HG03558 (cell line): ENCODE measurements around the gene CDIPT.
"Not testable (repeated sequence)": the region's sequence is repeated elsewhere in the genome, so short reads cannot be mapped to it uniquely, and the experiment has no call there.

Source experiments
- ATAC-seq: cut with Tn5 transposase; IDR thresholded peaks from one replicate; pipeline ENCODE4 v1.9.1; 2021; ENCODE audit warnings: moderate number of reproducible peaks; ENCODE audit not compliant: unreplicated experiment; ENCODE audit errors: extremely low read depth

Gene CDIPT

GRCh38 chr16:29862884-29863668, at the start of gene CDIPT:
CDIPT (minus strand) TSS chr16:29863226; CDS start chr16:29862857, 369 bp downstream.
- no peak for ATAC-seq

GRCh38 chr16:29912087-29912486, 49.1 kb upstream of the CDIPT start:
- no peak for ATAC-seq

GRCh38 chr16:29911676-29912010, 48.6 kb upstream of the CDIPT start:
- no peak for ATAC-seq

GRCh38 chr16:29910819-29911675, 48.0 kb upstream of the CDIPT start:
- no peak for ATAC-seq

- ATAC-seq = not testable (repeated sequence)
Measured at GRCh38 chr16:29909851-29910250, 46.8 kb upstream of the CDIPT start.

GRCh38 chr16:29909391-29909790, 46.4 kb upstream of the CDIPT start:
- no peak for ATAC-seq

GRCh38 chr16:29908719-29909220, 45.7 kb upstream of the CDIPT start:
- no peak for ATAC-seq

GRCh38 chr16:29907973-29908372, 44.9 kb upstream of the CDIPT start:
- ATAC-seq = no peak

GRCh38 chr16:29906520-29907244, 43.7 kb upstream of the CDIPT start:
- ATAC-seq = no peak

- no peak for ATAC-seq
Measured at GRCh38 chr16:29905668-29906067, 42.6 kb upstream of the CDIPT start.

GRCh38 chr16:29904947-29905346, 41.9 kb upstream of the CDIPT start:
- no peak for ATAC-seq

GRCh38 chr16:29903590-29903989, 40.6 kb upstream of the CDIPT start:
- ATAC-seq = no peak

GRCh38 chr16:29901607-29901945, 38.5 kb upstream of the CDIPT start:
- no peak for ATAC-seq

GRCh38 chr16:29900888-29901606, 38.0 kb upstream of the CDIPT start:
- no peak for ATAC-seq

GRCh38 chr16:29900102-29900887, 37.3 kb upstream of the CDIPT start, which contains the start of gene ASPHD1:
ASPHD1 (plus strand) TSS chr16:29900488; CDS start chr16:29900972, 484 bp downstream.
- ATAC-seq = no peak

GRCh38 chr16:29899516-29900101, 36.6 kb upstream of the CDIPT start, which contains the start of gene SEZ6L2:
SEZ6L2 (minus strand) TSS chr16:29899550; CDS start chr16:29899019, 531 bp downstream.
- ATAC-seq = no peak

GRCh38 chr16:29898804-29899515, 35.9 kb upstream of the CDIPT start:
- ATAC-seq = no peak

- no peak for ATAC-seq
Measured at GRCh38 chr16:29898135-29898803, 35.2 kb upstream of the CDIPT start.
